Peyer's patch (tissue), 4 donors: ENCODE results near the gene KCNG1.

Experiments
- CTCF ChIP-seq, 6 experiments: fragments of 450-650 bp in 4 of 6; fragments of 200-600 bp in 2 of 6; sonication (generic) in 1 of 6; IDR thresholded peaks; one replicate each; pipeline ENCODE4 v1.5.1; 2017 to 2019; ENCODE audit warnings: antibody characterized with exemption in 6 of 6, mild to moderate bottlenecking in 3 of 6, moderate library complexity in 1 of 6
- POLR2A ChIP-seq, 2 donors: fragments of 450-650 bp; IDR thresholded peaks; one replicate each; pipeline ENCODE4 v1.5.1; 2017; ENCODE audit warnings: antibody characterized with exemption in 2 of 2, mild to moderate bottlenecking in 2 of 2, moderate library complexity in 2 of 2

DNA sequence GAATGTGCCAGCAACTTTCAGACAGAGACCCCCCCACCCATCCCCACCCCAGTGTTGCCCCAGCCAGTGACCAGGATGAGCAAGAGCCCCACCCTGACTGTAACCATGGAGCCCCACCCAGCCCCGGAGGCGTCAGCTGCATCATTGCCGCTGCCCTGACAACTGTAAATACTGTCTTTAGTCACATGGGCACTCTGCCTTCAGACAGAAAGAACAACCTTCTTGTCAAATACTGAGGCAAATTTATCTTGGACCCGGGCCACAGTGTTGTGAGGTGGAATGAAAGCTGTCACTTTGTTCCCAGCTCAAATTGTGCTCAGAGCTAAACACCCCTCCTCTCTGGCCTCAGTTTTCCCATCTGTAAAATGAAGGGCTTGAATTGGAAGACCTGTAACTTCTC, 40.5 kb downstream of the KCNG1 start:
- TF ChIP-seq CTCF (IDR thresholded peaks at IDR 0.05) (no peak), POLR2A (IDR thresholded peaks at IDR 0.05) (no peak)
